ENCODE measurements around the gene COX19.
"Not testable (repeated sequence)": the region's sequence is repeated elsewhere in the genome, so short reads cannot be mapped to it uniquely, and the experiment has no call there.

The COX19 gene

GRCh38 chr7:952548-953441 is 22.6 kb downstream of the COX19 start:
- Mint-ChIP-seq H3K36me3 (no peaks in the 10 kb centered on the region), H3K4me3 (peak overlapping the region; percentile 52), H3K4me1 (peaks cover 4% of the 10 kb centered on the region)

DNA sequence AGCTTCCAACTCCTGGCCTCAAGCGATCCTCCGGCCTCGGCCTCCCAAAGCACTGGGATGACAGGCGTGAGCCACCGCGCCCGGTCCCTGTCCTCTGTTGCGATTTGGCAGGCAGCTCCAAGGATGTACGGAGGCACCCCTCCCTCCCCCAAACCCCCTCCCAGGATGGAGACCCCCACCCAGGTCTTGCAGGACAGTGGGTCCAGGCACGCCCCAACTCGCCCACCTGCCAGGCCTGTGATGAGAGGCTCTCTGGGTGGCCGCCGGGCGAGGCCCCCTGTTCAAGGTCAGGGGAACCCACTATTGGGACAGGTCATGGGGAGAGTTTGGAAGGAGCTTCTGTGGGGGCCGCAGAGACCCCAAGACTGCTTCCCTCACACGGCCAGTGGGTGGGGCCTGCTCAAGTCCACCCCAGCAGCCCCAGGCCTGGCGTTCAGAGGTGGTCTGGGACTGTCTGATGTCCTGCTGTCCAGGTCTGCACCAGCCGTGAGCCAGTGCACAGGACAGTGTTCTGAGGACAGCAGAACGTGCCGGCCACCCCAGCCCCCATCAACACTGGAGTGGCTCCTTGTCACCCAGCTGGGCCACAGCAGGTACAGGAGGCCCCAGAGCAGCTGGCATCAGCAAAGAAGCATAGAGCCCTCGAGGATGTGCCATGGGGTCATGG is 23.3 kb downstream of the COX19 start:
- Mint-ChIP-seq H3K27me3 (peaks cover 5% of the 10 kb centered on the region), H3K36me3 (no peaks in the 10 kb centered on the region)

More at GRCh38 chr7:952548-953441, 22.6 kb downstream of the COX19 start:
- Mint-ChIP-seq H3K27me3 (peaks cover 5% of the 10 kb centered on the region), H3K27ac (no peak overlapping the region), H3K9me3 (no peaks in the 10 kb centered on the region)

GRCh38 chr7:949021-949934 is 26.1 kb downstream of the COX19 start:
- H3K36me3 Mint-ChIP-seq: no peaks in the 10 kb centered on the region
- H3K4me1 Mint-ChIP-seq: peaks cover 4% of the 10 kb centered on the region
- H3K4me3 Mint-ChIP-seq: no peak overlapping the region
- H3K9me3 Mint-ChIP-seq: no peaks in the 10 kb centered on the region
- H3K27ac Mint-ChIP-seq: no peak overlapping the region
- no peaks in the 10 kb centered on the region for H3K27me3 Mint-ChIP-seq

More for the DNA sequence above, 23.3 kb downstream of the COX19 start:
- no peak overlapping the region for H3K27ac Mint-ChIP-seq
- no peak overlapping the region for H3K4me3 Mint-ChIP-seq
- H3K4me1 Mint-ChIP-seq: peaks cover 4% of the 10 kb centered on the region
- H3K9me3 Mint-ChIP-seq: no peaks in the 10 kb centered on the region

DNA sequence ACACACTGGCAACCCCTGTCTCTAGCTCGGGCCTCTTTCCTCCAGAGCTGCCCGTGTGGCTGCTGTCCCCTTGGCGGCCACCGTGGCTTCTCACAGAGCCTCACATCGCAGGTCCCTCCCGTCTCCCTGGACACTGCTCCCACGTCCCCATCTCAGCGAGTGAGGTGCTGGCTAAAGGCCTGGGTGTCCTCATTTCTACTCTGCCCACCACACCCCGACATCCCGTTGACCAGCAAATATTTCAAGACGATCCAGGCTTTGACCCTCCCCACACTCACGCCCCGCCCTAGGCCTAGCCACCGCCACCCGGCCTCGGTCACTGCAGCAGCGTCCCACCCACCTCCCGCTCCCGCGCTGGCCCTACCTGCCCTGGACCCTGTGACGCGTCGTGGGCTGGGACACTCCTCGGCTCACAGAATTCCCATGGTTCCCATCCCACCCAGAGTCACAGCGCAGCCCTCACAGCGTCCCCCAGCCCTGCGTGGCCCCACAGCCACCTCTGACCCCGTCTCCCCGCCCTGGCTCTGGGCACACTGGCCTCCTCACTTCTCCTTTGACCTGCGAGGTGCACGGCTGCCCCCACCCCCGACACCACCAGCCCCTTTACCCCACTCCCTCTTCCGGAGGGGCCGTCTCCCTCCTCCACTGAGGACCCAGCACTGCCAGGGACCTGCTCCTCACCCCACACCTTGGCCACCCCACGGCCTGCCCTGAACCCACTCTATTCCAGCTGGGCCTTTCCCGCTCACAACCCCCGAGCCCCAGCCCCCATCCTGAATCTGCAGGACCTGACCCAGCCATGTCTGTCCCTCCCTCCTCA is 27.7 kb downstream of the COX19 start:
- Mint-ChIP-seq H3K4me3 (no peak overlapping the region), H3K36me3 (no peaks in the 10 kb centered on the region), H3K27me3 (no peaks in the 10 kb centered on the region), H3K9me3 (no peaks in the 10 kb centered on the region), H3K27ac (no peak overlapping the region), H3K4me1 (peaks cover 4% of the 10 kb centered on the region)

DNA sequence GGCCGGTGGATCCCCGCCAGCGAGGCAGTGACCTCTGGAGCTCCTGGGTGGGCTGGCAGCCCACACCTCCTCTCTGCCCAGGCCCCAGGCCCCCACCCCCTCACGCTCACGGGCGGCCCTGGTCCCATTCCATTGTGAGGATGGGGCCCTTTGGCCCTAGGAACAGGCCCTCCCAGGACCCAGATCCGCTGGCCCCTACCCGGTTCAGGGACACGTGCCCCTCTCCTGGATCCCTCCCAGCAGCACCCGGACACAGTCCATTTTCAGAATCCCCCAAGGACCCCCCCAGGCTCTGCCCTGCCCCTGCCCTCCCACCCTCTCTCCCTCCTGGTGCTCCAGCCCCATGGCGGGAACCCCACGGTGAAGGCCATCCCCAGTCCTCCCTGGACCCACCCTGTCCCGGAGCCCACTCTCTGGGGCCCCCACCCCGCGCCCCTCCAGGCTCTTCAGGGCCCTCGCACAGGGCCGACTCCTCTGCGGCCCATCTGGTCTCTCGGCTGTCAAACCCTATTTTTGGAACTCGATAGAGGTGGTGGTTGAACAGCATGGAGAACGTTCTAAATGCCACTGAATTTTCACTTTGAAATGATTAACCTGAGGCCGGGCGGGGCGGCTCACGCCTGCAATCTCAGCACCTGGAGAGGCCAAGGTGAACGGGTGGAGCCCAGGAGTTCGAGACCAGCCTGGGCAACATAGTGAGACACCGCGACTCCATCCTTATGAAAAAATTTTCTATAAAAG is 28.9 kb downstream of the COX19 start:
- H3K27me3 Mint-ChIP-seq: no peaks in the 10 kb centered on the region
- H3K36me3 Mint-ChIP-seq: no peaks in the 10 kb centered on the region
- H3K9me3 Mint-ChIP-seq: no peaks in the 10 kb centered on the region
- H3K4me3 Mint-ChIP-seq: no peak overlapping the region
- H3K4me1 Mint-ChIP-seq: peaks cover 11% of the 10 kb centered on the region
- H3K27ac Mint-ChIP-seq: no peak overlapping the region

- no peaks in the 10 kb centered on the region for H3K36me3 Mint-ChIP-seq
These were observed 29.6 kb downstream of the COX19 start for GRCh38 chr7:945556-946255.

GRCh38 chr7:945147-945555 is 30.2 kb downstream of the COX19 start:
- Mint-ChIP-seq H3K27ac (no peak overlapping the region), H3K4me1 (peaks cover 20% of the 10 kb centered on the region), H3K4me3 (no peak overlapping the region), H3K27me3 (no peaks in the 10 kb centered on the region), H3K9me3 (no peaks in the 10 kb centered on the region), H3K36me3 (no peaks in the 10 kb centered on the region)

More at GRCh38 chr7:945556-946255, 29.6 kb downstream of the COX19 start:
- no peak overlapping the region for H3K27ac Mint-ChIP-seq
- H3K27me3 Mint-ChIP-seq: no peaks in the 10 kb centered on the region
- no peak overlapping the region for H3K4me3 Mint-ChIP-seq
- no peaks in the 10 kb centered on the region for H3K9me3 Mint-ChIP-seq
- peaks cover 17% of the 10 kb centered on the region for H3K4me1 Mint-ChIP-seq

- H3K4me3 Mint-ChIP-seq: no peak overlapping the region
- H3K27me3 Mint-ChIP-seq: no peaks in the 10 kb centered on the region
- H3K9me3 Mint-ChIP-seq: no peaks in the 10 kb centered on the region
- H3K27ac Mint-ChIP-seq: no peak overlapping the region
- H3K4me1 Mint-ChIP-seq: peaks cover 24% of the 10 kb centered on the region
- H3K36me3 Mint-ChIP-seq: no peaks in the 10 kb centered on the region
These were observed 30.6 kb downstream of the COX19 start for GRCh38 chr7:944744-945143.

GRCh38 chr7:943793-944192 is 31.6 kb downstream of the COX19 start:
- not testable (repeated sequence) for H3K4me3 Mint-ChIP-seq, H3K36me3 Mint-ChIP-seq, H3K9me3 Mint-ChIP-seq, H3K27ac Mint-ChIP-seq, H3K27me3 Mint-ChIP-seq
- peaks cover 24% of the 10 kb centered on the region for H3K4me1 Mint-ChIP-seq

DNA sequence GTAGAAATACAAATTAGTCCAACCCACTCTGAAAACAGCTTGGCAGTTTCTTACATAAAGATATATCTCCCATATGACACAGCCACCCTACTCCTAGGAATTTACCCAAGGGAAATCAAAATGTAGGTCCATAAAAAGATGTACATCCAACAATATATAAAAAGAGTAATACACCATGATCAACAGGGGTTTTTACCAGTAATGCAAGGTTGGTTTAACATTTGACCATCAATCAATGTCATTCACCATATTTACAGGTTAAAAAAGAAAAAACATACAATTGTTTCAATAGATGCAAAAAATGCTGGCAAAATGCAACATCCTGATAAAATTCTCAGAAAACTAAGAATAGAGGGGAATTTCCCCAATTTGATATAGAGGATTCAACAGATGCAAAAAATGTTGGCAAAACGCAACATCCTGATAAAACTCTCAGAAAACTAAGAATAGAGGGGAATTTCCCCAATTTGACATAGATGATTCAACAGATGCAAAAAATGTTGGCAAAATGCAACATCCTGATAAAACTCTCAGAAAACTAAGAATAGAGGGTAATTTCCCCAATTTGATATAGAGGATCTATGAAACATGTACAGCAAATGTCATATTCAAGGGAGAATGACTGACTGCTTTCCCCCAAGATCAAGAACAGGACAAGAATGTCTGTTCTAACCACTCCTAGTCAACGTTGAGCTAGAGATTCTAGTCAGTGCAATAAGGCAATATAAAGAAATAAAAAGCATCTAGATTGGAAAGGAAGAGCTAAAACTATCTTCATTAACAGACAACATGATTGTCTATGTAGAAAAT is 34.5 kb downstream of the COX19 start:
- H3K27ac Mint-ChIP-seq: peak overlapping the region; percentile 91
- peaks cover 31% of the 10 kb centered on the region for H3K4me1 Mint-ChIP-seq
- no peaks in the 10 kb centered on the region for H3K9me3 Mint-ChIP-seq
- H3K4me3 Mint-ChIP-seq: peak overlapping the region; percentile 71
- H3K27me3 Mint-ChIP-seq: no peaks in the 10 kb centered on the region
- H3K36me3 Mint-ChIP-seq: no peaks in the 10 kb centered on the region

DNA sequence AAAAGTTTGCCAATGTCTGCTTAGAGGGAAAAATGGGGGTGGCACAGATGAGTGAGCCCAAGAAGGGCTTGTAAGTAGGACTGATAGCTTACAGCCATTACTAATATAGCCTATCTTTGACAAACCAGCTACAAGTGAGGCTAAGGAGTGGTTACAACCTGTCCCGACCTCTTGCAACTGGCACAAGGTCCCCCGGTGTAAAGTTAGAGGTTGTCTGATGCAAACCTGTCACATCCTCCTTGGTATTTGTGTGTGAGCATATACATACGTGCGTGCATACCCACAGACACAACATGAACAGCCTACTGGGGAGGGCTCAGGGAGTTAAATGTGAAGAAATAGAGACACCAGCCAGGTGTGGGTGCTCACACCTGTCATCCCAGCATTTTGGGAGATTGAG is 35.5 kb downstream of the COX19 start:
- H3K27me3 Mint-ChIP-seq: no peaks in the 10 kb centered on the region
- H3K27ac Mint-ChIP-seq: no peak overlapping the region
- no peak overlapping the region for H3K4me3 Mint-ChIP-seq

GRCh38 chr7:938546-939185 is 36.7 kb downstream of the COX19 start:
- Mint-ChIP-seq H3K27me3 (no peaks in the 10 kb centered on the region), H3K36me3 (no peaks in the 10 kb centered on the region), H3K9me3 (no peaks in the 10 kb centered on the region), H3K4me3 (no peak overlapping the region), H3K27ac (no peak overlapping the region), H3K4me1 (peaks cover 31% of the 10 kb centered on the region)

More for the DNA sequence above, 35.5 kb downstream of the COX19 start:
- H3K9me3 Mint-ChIP-seq: no peaks in the 10 kb centered on the region
- no peaks in the 10 kb centered on the region for H3K36me3 Mint-ChIP-seq
- H3K4me1 Mint-ChIP-seq: peaks cover 31% of the 10 kb centered on the region
